ENCODE data around the gene NANOS2. TPM values are rescaled to one million over a fixed set of nuclear protein-coding genes. Genes with fewer than 3 reads are reported as not detected.

The NANOS2 gene
- total RNA-seq, result not detected in 2 replicates

DNA sequence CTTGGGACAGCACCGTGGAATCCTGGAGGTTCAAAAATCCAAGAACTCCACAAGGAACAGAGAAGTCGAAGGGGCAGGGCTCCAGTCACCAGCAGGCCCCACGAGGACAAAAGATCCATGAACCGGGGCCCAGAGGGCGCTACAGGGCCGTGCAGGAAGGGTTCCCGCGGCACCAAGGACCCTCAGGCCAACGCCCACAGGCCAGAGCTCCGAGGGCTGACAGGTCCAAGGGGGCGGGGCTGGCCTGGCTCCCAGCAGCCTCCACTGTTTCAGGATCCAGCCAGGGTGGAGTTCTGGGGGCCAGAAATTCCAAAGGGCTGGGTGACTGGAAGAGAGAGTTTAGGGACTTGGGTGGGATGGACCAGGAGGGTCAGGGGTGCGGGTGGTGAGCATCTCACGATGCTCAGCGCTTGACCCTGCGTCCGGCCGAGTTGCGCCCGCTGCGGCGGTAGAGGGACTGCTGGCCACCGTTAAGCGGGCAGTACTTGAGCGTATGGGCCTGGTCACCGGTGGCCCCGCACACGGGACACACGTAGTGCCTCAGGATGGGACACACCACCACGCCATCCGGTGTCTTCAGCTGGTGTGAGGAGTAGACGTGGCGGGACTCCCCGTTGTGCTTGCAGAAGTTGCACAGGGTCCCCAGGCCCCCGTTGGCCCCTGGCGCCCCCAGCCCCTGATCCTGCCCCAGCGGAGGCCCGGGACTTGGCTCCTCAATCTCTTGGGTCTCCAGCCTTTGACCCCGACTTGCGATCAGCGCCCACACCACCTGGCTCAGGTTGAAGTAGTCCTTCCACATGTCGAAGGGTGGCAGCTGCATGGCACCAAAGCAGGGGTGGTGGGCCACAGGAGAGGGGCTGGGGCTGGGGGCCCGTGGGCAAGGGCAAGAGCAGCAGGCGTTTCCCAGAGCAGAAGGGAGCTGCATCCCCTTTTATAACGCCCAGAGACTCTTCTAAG is at the start of gene NANOS2:
Gene NANOS2 (minus strand): TSS at position 905 of the 957 bp plus-strand sequence. CDS start 85 bp downstream, at position 820.

GRCh38 chr19:45901912-45902650 is 12.5 kb downstream of the NANOS2 start, which contains the start of gene MYPOP:
TSS of gene MYPOP (minus strand) at chr19:45902613. CDS start at chr19:45901773, 840 bp downstream.

DNA sequence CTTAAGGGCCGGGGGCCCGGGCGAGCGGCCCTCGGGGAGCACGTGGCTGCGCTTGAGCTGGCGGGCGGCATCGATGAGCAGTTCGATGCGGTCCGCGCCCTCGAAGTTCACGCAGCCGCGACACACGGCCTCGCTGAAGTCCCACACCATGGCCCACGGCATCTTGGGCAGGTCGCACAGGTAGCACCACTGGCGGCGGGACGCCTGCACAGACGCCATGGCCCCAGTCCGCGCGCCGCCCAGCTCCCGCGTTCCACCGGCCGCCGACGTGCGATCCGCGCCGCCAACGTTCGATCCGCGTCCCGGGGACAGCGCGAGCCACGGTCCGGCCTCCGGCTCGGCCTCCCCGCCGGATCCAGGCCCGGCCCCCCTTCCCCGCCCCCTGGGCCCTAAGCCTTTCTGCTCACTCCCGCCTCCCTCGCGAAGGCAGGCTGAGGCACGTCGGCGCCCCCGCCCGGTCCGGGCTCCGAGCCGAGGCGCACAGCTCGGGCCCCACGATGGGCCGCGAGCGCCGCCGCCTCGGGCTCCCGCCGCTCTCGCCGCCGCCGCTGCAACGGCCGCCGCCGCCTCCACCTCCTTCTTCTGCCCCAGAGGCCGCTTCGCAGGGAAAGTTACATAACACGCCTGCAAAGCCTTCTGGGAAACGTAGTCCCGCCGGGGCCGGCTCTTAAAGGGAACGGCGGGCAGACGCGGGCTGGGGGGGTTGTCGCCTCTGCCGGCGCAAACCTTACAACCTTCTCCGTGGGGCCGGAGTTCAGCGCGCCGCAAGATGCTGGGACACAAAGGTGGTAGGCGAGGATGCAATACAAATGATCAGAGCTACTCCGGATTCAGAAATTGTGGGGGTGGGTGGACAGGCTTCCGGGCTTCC is 28.8 kb downstream of the NANOS2 start, which contains the start of gene IRF2BP1:
Gene IRF2BP1 (minus strand): TSS at position 586 of the 871 bp plus-strand sequence. CDS start 367 bp downstream, at position 219.

GRCh38 chr19:45863840-45864628 is 50.5 kb downstream of the NANOS2 start, which contains the start of gene FOXA3:
TSS of gene FOXA3 (plus strand) at chr19:45864326. CDS start at chr19:45864457, 131 bp downstream.

Other genes with a start within 250 kb of the NANOS2 start
- gene GIPR, start 246.6 kb downstream of the NANOS2 start, total RNA-seq, result 1.7 TPM in 1 of 2 replicates, not detected in the other
- gene SNRPD2, start 222.8 kb downstream of the NANOS2 start, total RNA-seq, result 274 and 363 TPM in 2 replicates
- 13.1 and 17.5 TPM in 2 replicates for gene QPCTL, start 222.1 kb downstream of the NANOS2 start, total RNA-seq
- 11.3 and 12.8 TPM in 2 replicates for gene FBXO46, start 183.9 kb downstream of the NANOS2 start, total RNA-seq
- gene MEIOSIN, start 181.3 kb downstream of the NANOS2 start, total RNA-seq, result 0.13 TPM in 1 of 2 replicates, not detected in the other
- 14.9 and 22.0 TPM in 2 replicates for gene SIX5, start 145.5 kb downstream of the NANOS2 start, total RNA-seq
- gene DMPK, start 132.3 kb downstream of the NANOS2 start, total RNA-seq, result 7.9 and 33.5 TPM in 2 replicates
- 28.7 and 32.5 TPM in 2 replicates for gene DMWD, start 121.9 kb downstream of the NANOS2 start, total RNA-seq
- gene RSPH6A, start 99.5 kb downstream of the NANOS2 start, total RNA-seq, result 0.08 TPM in 1 of 2 replicates, not detected in the other
- gene SYMPK, start 51.6 kb downstream of the NANOS2 start, total RNA-seq, result 28.1 and 34.9 TPM in 2 replicates
- 0.13 TPM in 1 of 2 replicates, not detected in the other for gene FOXA3, start 50.5 kb downstream of the NANOS2 start, total RNA-seq
- 36.7 and 38.0 TPM in 2 replicates for gene IRF2BP1, start 28.6 kb downstream of the NANOS2 start, total RNA-seq
- gene MYPOP, start 12.2 kb downstream of the NANOS2 start, total RNA-seq, result 1.8 and 6.8 TPM in 2 replicates
- gene NOVA2, start 59.1 kb upstream of the NANOS2 start, total RNA-seq, result under 0.01 and 0.24 TPM in 2 replicates
- 9.8 and 11.8 TPM in 2 replicates for gene CCDC61, start 80.7 kb upstream of the NANOS2 start, total RNA-seq
- not detected in 2 replicates for gene PGLYRP1, start 108.3 kb upstream of the NANOS2 start, total RNA-seq
- gene IGFL4, start 126.2 kb upstream of the NANOS2 start, total RNA-seq, result not detected in 2 replicates
- 1.9 TPM in 1 of 2 replicates, not detected in the other for gene IGFL3, start 209.9 kb upstream of the NANOS2 start, total RNA-seq
- not detected in 2 replicates for gene IGFL2, start 233.5 kb upstream of the NANOS2 start, total RNA-seq

All from epithelial cell of alveolus of lung (primary cell).